ENCODE measurements around the gene FAM117A. TPM values are rescaled to one million over a fixed set of nuclear protein-coding genes. Genes with fewer than 3 reads are reported as not detected.

FAM117A gene, protein sequence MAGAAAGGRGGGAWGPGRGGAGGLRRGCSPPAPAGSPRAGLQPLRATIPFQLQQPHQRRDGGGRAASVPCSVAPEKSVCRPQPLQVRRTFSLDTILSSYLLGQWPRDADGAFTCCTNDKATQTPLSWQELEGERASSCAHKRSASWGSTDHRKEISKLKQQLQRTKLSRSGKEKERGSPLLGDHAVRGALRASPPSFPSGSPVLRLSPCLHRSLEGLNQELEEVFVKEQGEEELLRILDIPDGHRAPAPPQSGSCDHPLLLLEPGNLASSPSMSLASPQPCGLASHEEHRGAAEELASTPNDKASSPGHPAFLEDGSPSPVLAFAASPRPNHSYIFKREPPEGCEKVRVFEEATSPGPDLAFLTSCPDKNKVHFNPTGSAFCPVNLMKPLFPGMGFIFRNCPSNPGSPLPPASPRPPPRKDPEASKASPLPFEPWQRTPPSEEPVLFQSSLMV
- 2.0 and 3.6 TPM in 2 replicates for total RNA-seq

DNA sequence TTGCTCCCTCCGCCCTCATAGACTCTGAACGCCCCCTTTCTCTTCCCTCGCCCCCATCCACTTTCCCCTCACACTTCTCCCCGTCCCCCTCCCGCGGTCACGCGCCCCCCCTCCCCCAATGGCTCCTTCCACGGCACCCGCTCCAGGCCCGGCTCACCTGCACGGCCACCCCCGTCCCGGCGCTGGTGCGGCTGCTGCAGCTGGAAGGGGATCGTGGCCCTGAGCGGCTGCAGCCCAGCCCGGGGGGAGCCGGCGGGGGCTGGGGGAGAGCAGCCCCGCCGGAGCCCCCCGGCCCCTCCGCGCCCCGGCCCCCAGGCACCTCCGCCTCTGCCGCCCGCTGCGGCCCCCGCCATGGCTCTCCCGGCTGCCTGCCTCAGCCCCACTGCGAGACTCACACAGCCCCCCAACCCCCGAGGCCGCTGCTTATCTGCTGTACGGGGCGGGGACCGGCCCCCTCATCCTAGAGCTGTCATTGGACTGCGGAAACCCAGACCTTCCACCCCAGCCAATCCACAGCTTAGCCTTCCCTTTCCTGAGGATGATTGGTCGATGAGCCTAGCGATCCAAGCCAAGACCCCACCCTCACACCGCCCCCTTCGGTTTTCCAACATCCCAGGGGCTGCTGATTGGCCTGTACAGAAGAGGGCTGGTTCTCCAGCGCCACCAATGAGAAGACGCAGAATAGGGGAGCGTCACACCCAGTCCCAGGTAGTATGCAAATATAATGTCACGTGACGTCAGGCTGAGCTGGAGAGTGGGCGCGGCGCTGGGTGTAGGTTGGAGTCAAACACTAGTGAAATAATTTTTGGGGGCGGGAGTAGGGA is at the start of gene FAM117A:
FAM117A (minus strand) TSS at position 397 of the 824 bp plus-strand sequence; CDS start at position 353, 44 bp downstream.

DNA sequence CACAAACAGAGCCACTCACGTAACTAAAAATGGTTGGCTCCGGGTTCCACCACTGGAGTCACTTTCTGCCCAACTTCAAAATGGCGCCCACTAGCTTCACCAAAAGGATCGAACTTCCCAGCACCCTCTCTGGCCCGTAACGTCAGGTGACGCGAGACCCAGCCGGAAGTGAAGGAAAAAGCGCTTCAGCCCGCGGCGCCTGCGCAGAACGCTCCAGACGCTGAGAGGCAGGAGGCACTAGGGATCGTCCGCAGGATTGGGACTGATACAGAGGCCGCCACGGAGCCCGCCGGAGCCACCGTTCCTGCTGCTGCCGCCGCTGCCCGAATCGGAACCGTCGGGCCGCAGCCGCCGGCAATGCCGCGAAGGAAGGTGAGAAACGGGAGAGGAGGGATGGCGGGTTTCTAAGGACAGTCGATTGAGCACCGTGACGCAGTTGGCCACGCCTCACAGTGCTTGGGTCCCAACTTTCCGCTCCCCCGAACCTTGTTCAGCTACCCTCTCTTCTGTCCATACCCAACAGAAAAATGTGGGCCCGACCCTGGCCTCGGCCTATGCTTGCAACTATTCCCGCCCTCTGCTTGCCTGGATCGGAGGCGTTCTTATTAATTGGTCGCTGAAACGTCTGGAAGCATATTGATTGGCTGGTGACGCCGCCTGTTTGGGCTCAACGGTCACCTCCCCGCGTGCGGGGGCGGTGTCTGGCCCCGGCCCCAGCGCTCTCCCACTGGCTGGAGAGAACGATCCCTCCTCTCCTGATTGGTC is 24.7 kb upstream of the FAM117A start, which contains the start of gene KAT7:
KAT7 (plus strand) TSS at position 204 of the 765 bp plus-strand sequence; CDS start at position 358, 154 bp downstream.

DNA sequence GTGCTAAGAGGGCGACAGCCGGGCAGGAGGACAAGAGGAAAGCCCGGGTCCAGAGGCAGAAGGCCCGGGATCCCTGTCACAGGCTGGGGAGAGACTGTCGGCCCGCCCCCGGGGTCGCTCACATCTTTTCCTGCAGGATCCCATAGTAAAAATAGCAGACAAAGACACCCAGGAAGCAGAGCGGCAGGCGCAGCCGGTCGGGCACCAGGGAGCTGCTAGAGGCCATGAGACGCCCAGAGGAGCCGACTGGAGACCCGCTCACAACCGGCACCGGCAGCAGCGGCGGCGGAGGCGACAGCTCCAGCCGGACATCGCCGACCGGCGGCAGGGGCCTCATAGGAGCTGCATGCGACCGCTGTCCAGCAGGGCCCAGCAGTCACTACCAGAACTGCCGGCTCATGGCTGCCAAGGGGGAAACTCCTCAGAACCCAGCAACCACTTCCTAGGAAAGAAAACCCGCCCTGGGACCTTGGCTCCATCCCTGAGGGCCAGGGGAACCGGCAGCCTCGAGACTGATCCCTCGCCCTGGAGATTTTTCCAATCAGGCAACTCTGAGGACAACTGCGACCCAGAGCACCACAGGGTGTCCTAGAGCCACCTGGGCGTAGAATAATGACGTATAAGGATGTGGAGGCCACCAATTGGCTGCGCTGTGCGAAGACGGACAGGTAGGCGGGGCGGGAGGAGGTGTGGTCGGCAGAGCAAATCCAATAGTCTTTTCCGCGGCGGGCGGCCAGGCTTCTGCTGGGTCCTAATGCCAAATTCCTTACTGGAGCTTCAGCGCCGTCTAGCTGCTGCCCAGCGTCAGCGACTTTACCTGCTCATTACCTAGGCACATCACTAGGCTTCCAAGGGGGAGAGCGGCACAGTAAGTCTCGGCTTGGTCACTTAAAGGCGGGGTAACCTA is 56.1 kb downstream of the FAM117A start, which contains the start of gene SLC35B1:
SLC35B1 (minus strand) TSS at position 357 of the 907 bp plus-strand sequence; CDS start at position 226, 131 bp downstream.

DNA sequence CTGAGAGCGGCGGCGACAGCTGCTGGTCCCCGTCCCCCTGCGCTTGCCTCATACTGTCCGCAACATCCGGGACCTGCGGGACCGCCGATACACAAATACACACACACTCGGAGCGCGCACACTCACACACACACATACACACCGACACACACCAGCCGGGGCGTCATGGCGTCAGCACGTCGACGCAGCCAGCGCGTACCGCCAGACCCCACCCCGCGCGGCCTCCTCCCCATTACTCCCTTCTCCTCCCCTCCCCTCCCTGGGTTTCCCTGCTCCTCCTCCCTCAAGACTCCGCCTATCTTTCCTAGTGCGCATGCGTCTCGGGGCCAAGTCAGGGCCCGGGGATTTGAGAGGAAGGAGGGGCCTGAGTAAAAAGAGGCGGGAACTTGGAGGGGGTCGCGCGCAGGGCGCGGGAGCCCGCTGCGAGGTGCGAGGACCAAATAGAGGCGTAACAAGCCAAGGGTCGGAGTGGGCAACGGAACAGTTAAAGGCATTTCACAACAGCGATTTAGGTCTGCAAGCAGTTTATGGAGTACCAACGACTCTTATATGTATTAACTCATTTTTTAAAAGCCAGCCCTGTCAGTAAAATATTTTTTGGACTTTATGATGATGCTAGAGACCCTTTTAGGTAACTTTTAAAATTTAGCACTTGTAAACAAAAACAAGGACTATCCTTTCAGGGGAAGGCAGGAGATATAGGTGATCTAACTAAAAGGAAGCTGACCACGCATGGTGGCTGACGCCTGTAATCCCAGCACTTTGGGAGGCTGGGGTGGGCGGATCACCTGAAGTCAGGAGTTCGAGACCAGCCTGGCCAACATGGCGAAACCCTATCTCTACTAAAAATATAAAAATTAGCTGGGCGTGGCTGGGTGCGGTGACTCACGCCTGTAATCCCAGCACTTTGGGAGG is 85.7 kb downstream of the FAM117A start, which contains the start of gene SPOP:
SPOP (minus strand) TSS at position 165 of the 915 bp plus-strand sequence. CDS start 55,287 bp downstream, outside the sequence.

Other genes with a start within 250 kb of the FAM117A start
- 4.4 and 7.9 TPM in 2 replicates for gene NXPH3, start 188.3 kb downstream of the FAM117A start, total RNA-seq
- 93.3 and 104 TPM in 2 replicates for gene SPOP, start 86.0 kb downstream of the FAM117A start, total RNA-seq
- 63.2 and 78.3 TPM in 2 replicates for gene SLC35B1, start 56.2 kb downstream of the FAM117A start, total RNA-seq
- 38.3 and 44.0 TPM in 2 replicates for gene KAT7, start 24.6 kb upstream of the FAM117A start, total RNA-seq
- gene TAC4, start 83.9 kb upstream of the FAM117A start, total RNA-seq, result not detected in 2 replicates
- gene DLX4, start 205.1 kb upstream of the FAM117A start, total RNA-seq, result not detected in 2 replicates
- 0.26 and 0.56 TPM in 2 replicates for gene DLX3, start 231.1 kb upstream of the FAM117A start, total RNA-seq

All from aortic smooth muscle cell (primary cell).